Measurements from ENCODE around the gene ATP2B2.

The ATP2B2 gene

GRCh38 chr3:10475983-10476382 lies 29.4 kb downstream of the ATP2B2 start:
- H3K27me3 ChIP-seq (ENCODE audit: insufficient read depth, poor library complexity, severe bottlenecking) = peaks cover 2% of the 10 kb centered on the region
- no peak for TF ChIP-seq CTCF (IDR thresholded peaks at IDR 0.05; ENCODE audit: poor library complexity, severe bottlenecking)
- no peaks in the 10 kb centered on the region for H3K4me1 ChIP-seq (ENCODE audit: insufficient read depth, poor library complexity, severe bottlenecking)
- ATAC-seq (ENCODE audit: low read depth) (no peak), DNase-seq (ENCODE audit: low spot score) (no peak)
- no peaks in the 10 kb centered on the region for H3K9me3 ChIP-seq (ENCODE audit: severe bottlenecking)
- H3K36me3 ChIP-seq (ENCODE audit: low read depth) = no peaks in the 10 kb centered on the region
- H3K27ac ChIP-seq (ENCODE audit: poor library complexity, severe bottlenecking) = no peak overlapping the region
- H3K4me3 ChIP-seq (ENCODE audit: severe bottlenecking) = no peak overlapping the region

GRCh38 chr3:10474847-10475246 lies 30.5 kb downstream of the ATP2B2 start:
- H3K27me3 ChIP-seq (ENCODE audit: insufficient read depth, poor library complexity, severe bottlenecking) = peaks cover 7% of the 10 kb centered on the region
- H3K36me3 ChIP-seq (ENCODE audit: low read depth) = no peaks in the 10 kb centered on the region
- no peak for TF ChIP-seq CTCF (IDR thresholded peaks at IDR 0.05; ENCODE audit: poor library complexity, severe bottlenecking)
- no peak overlapping the region for H3K4me3 ChIP-seq (ENCODE audit: severe bottlenecking)
- H3K4me1 ChIP-seq (ENCODE audit: insufficient read depth, poor library complexity, severe bottlenecking) = no peaks in the 10 kb centered on the region
- H3K9me3 ChIP-seq (ENCODE audit: severe bottlenecking) = no peaks in the 10 kb centered on the region
- DNase-seq (ENCODE audit: low spot score) (no peak), ATAC-seq (ENCODE audit: low read depth) (no peak)
- H3K27ac ChIP-seq (ENCODE audit: poor library complexity, severe bottlenecking) = no peak overlapping the region

- no peaks in the 10 kb centered on the region for H3K4me1 ChIP-seq (ENCODE audit: insufficient read depth, poor library complexity, severe bottlenecking)
- ATAC-seq (ENCODE audit: low read depth) = no peak
- no peak for DNase-seq (ENCODE audit: low spot score)
- no peaks in the 10 kb centered on the region for H3K9me3 ChIP-seq (ENCODE audit: severe bottlenecking)
- peaks cover 7% of the 10 kb centered on the region for H3K27me3 ChIP-seq (ENCODE audit: insufficient read depth, poor library complexity, severe bottlenecking)
- H3K27ac ChIP-seq (ENCODE audit: poor library complexity, severe bottlenecking) = no peak overlapping the region
- no peak for TF ChIP-seq CTCF (IDR thresholded peaks at IDR 0.05; ENCODE audit: poor library complexity, severe bottlenecking)
- H3K36me3 ChIP-seq (ENCODE audit: low read depth) = no peaks in the 10 kb centered on the region
- no peak overlapping the region for H3K4me3 ChIP-seq (ENCODE audit: severe bottlenecking)
Measured at GRCh38 chr3:10474275-10474646, 31.1 kb downstream of the ATP2B2 start.

GRCh38 chr3:10473581-10474274 lies 31.7 kb downstream of the ATP2B2 start:
- no peaks in the 10 kb centered on the region for H3K4me1 ChIP-seq (ENCODE audit: insufficient read depth, poor library complexity, severe bottlenecking)
- H3K9me3 ChIP-seq (ENCODE audit: severe bottlenecking) = no peaks in the 10 kb centered on the region
- H3K27ac ChIP-seq (ENCODE audit: poor library complexity, severe bottlenecking) = no peak overlapping the region
- DNase-seq (ENCODE audit: low spot score) (no peak), ATAC-seq (ENCODE audit: low read depth) (no peak)
- TF ChIP-seq CTCF (IDR thresholded peaks at IDR 0.05; ENCODE audit: poor library complexity, severe bottlenecking) = no peak
- no peaks in the 10 kb centered on the region for H3K36me3 ChIP-seq (ENCODE audit: low read depth)
- H3K4me3 ChIP-seq (ENCODE audit: severe bottlenecking) = no peak overlapping the region
- peaks cover 10% of the 10 kb centered on the region for H3K27me3 ChIP-seq (ENCODE audit: insufficient read depth, poor library complexity, severe bottlenecking)

GRCh38 chr3:10472877-10473440 lies 32.4 kb downstream of the ATP2B2 start:
- H3K4me1 ChIP-seq (ENCODE audit: insufficient read depth, poor library complexity, severe bottlenecking) = no peaks in the 10 kb centered on the region
- no peak for ATAC-seq (ENCODE audit: low read depth)
- H3K27me3 ChIP-seq (ENCODE audit: insufficient read depth, poor library complexity, severe bottlenecking) = peaks cover 16% of the 10 kb centered on the region

More at GRCh38 chr3:10472877-10473440, 32.4 kb downstream of the ATP2B2 start:
- TF ChIP-seq CTCF (IDR thresholded peaks at IDR 0.05; ENCODE audit: poor library complexity, severe bottlenecking) = no peak
- H3K36me3 ChIP-seq (ENCODE audit: low read depth) = no peaks in the 10 kb centered on the region
- no peaks in the 10 kb centered on the region for H3K9me3 ChIP-seq (ENCODE audit: severe bottlenecking)
- no peak overlapping the region for H3K27ac ChIP-seq (ENCODE audit: poor library complexity, severe bottlenecking)
- H3K4me3 ChIP-seq (ENCODE audit: severe bottlenecking) = no peak overlapping the region
- DNase-seq (ENCODE audit: low spot score) = no peak

All from RWPE2 (cell line).